GM18867 (cell line): ENCODE measurements around the gene DIP2C.
"Not testable (repeated sequence)": the region's sequence is repeated elsewhere in the genome, so short reads cannot be mapped to it uniquely, and the experiment has no call there.

Source experiments
- ATAC-seq: cut with Tn5 transposase; IDR thresholded peaks from one replicate; pipeline ENCODE4 v1.9.1; 2021; ENCODE audit warnings: mild to moderate bottlenecking, moderate library complexity; ENCODE audit not compliant: unreplicated experiment

DIP2C gene

GRCh38 chr10:697097-697875, 7.8 kb upstream of the DIP2C start:
- ATAC-seq, result no peak

- no peak for ATAC-seq
Observed at GRCh38 chr10:695396-695795, 5.9 kb upstream of the DIP2C start.

GRCh38 chr10:693506-693905, 4.0 kb upstream of the DIP2C start:
- ATAC-seq, result no peak

- no peak for ATAC-seq
Observed at GRCh38 chr10:692682-693351, 3.3 kb upstream of the DIP2C start.

GRCh38 chr10:691216-691615, 1.7 kb upstream of the DIP2C start:
- ATAC-seq, result no peak

GRCh38 chr10:690372-691161, 1.1 kb upstream of the DIP2C start:
- no peak for ATAC-seq

- ATAC-seq, result no peak
Observed at GRCh38 chr10:689121-689451, 382 bp downstream of the DIP2C start.

GRCh38 chr10:688312-689120, 952 bp downstream of the DIP2C start:
- no peak for ATAC-seq

- ATAC-seq, result no peak
Observed at GRCh38 chr10:687583-688311, 1.7 kb downstream of the DIP2C start.

GRCh38 chr10:686155-686931, 3.1 kb downstream of the DIP2C start:
- no peak for ATAC-seq

GRCh38 chr10:685613-686012, 3.9 kb downstream of the DIP2C start:
- ATAC-seq, result no peak

- no peak for ATAC-seq
Observed at GRCh38 chr10:683448-684071, 5.9 kb downstream of the DIP2C start.

- no peak for ATAC-seq
Observed at GRCh38 chr10:682931-683447, 6.5 kb downstream of the DIP2C start.

- no peak for ATAC-seq
Observed at GRCh38 chr10:681670-682318, 7.7 kb downstream of the DIP2C start.

- ATAC-seq, result no peak
Observed at GRCh38 chr10:680745-681144, 8.7 kb downstream of the DIP2C start.

- ATAC-seq, result no peak
Observed at GRCh38 chr10:680146-680545, 9.3 kb downstream of the DIP2C start.

GRCh38 chr10:679556-679955, 9.9 kb downstream of the DIP2C start:
- no peak for ATAC-seq

- ATAC-seq, result not testable (repeated sequence)
Observed at GRCh38 chr10:678662-679005, 10.8 kb downstream of the DIP2C start.
